Measurements from ENCODE around the gene HKDC1.
"Not testable (repeated sequence)": the region's sequence is repeated elsewhere in the genome, so short reads cannot be mapped to it uniquely, and the experiment has no call there.

HKDC1 gene

DNA sequence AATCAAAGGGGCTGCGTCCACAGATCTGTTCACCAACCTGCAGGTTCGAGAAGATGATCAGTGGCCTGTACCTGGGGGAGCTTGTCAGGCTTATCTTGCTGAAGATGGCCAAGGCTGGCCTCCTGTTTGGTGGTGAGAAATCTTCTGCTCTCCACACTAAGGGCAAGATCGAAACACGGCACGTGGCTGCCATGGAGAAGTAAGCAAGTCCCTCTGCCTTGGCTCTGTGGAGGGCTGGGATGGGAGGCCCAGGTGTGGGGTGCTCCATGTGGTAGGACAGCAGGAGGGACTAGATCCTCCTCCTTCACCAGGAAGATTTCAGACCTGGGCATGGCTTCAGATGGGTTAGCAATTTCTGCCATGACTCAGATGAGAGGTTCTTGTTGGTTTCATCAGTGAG lies 25.9 kb downstream of the HKDC1 start:
- H3K27me3 ChIP-seq (ENCODE audit: insufficient read depth, low read length): no peaks in the 10 kb centered on the region
- 96% methylated on average over 5 of the region's 5 CpGs for WGBS
- H3K36me3 ChIP-seq (ENCODE audit: insufficient read depth, low read length): no peaks in the 10 kb centered on the region
- H3K9ac ChIP-seq (ENCODE audit: low read depth, low read length): no peak overlapping the region
- no peak overlapping the region for H3K4me3 ChIP-seq (ENCODE audit: low read length)
- peaks cover 5% of the 10 kb centered on the region; the same call in 1 of the 2 replicates for H3K4me1 ChIP-seq (ENCODE audit: insufficient read depth, low read length)
- H3K9me3 ChIP-seq (ENCODE audit: insufficient read depth, low read depth, low read length): no peaks in the 10 kb centered on the region
- H3K27ac ChIP-seq (ENCODE audit: low read depth, low read length): no peak overlapping the region

DNA sequence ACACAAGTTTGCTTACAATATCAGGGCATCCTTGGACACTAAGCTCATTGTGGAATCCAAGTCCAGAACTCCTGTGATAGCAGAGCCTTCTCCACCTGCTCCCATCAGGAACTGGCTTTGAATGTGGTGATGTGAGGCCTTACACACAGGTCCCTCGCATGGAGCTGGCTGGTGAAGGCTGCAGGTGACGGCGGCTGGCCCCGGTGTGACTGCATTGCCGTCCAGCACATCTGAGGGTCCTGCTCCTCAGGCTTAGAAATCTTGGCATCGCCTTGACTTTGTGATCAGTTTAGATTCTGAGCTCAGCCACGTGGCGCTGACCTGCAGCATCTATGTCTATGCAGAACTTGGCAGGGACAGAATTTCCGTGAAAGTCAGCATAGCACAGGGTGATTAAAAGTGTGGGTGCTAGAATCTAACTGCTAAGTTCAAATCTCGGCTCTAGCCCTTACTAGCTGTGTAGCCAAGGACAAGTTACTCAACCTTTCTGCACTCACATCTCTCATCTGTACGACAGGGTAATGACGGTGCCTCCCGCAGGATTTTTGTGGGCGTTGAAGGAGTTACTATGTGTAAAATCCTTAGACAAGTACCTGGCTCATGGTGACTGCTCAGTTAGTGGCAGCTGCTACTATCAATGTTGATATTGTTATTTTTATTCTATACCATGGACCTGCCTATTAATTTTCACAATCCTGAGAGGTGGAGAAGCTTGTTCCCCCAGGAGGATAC lies 26.6 kb downstream of the HKDC1 start:
- Histone ChIP-seq H3K9ac (ENCODE audit: low read depth, low read length) (no peak overlapping the region), H3K27ac (ENCODE audit: low read depth, low read length) (no peak overlapping the region), H3K36me3 (ENCODE audit: insufficient read depth, low read length) (no peaks in the 10 kb centered on the region), H3K27me3 (ENCODE audit: insufficient read depth, low read length) (no peaks in the 10 kb centered on the region), H3K4me1 (ENCODE audit: insufficient read depth, low read length) (peaks cover 5% of the 10 kb centered on the region; the same call in 1 of the 2 replicates), H3K4me3 (ENCODE audit: low read length) (no peak overlapping the region), H3K9me3 (ENCODE audit: insufficient read depth, low read depth, low read length) (0 out of 2 replicates have a peak, but pooled peaks cover 2% of the 10 kb centered on the region)
- 87% methylated on average over 14 of the region's 14 CpGs for WGBS

DNA sequence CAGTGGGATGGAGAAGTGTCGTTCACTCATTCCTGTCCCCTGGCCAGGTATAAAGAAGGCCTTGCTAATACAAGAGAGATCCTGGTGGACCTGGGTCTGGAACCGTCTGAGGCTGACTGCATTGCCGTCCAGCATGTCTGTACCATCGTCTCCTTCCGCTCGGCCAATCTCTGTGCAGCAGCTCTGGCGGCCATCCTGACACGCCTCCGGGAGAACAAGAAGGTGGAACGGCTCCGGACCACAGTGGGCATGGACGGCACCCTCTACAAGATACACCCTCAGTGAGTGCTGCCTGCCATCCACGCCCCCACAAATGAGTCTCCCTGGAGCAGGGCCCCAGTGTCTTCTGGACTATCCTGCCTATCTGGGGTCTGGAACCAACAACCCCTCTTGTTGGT lies 27.2 kb downstream of the HKDC1 start:
- no peak overlapping the region for H3K4me3 ChIP-seq (ENCODE audit: low read length)
- no peak overlapping the region for H3K27ac ChIP-seq (ENCODE audit: low read depth, low read length)
- peaks cover 5% of the 10 kb centered on the region; the same call in 1 of the 2 replicates for H3K4me1 ChIP-seq (ENCODE audit: insufficient read depth, low read length)
- no peak overlapping the region for H3K9ac ChIP-seq (ENCODE audit: low read depth, low read length)
- no peaks in the 10 kb centered on the region for H3K27me3 ChIP-seq (ENCODE audit: insufficient read depth, low read length)
- H3K36me3 ChIP-seq (ENCODE audit: insufficient read depth, low read length): no peaks in the 10 kb centered on the region
- 0 out of 2 replicates have a peak, but pooled peaks cover 2% of the 10 kb centered on the region for H3K9me3 ChIP-seq (ENCODE audit: insufficient read depth, low read depth, low read length)
- 96% methylated on average over 13 of the region's 13 CpGs for WGBS

DNA sequence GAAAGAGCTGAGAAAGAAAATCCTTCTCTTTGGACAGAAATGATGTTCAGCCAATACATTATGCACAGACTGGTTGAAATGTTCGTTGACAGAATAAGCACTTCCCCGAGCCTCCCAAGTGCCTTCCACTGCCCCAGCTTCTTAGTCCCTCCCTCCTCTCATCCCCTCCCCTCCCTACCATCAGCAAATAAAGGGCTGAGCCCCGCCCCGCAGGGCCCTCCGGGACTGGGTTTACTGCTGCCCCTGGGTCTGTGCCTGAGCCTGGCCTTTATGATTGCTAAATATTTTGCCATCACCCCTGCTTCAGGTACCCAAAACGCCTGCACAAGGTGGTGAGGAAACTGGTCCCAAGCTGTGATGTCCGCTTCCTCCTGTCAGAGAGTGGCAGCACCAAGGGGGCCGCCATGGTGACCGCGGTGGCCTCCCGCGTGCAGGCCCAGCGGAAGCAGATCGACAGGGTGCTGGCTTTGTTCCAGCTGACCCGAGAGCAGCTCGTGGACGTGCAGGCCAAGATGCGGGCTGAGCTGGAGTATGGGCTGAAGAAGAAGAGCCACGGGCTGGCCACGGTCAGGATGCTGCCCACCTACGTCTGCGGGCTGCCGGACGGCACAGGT lies 28.1 kb downstream of the HKDC1 start:
- no peak overlapping the region for H3K27ac ChIP-seq (ENCODE audit: low read depth, low read length)
- no peak overlapping the region for H3K9ac ChIP-seq (ENCODE audit: low read depth, low read length)
- 88% methylated on average over 24 of the region's 24 CpGs for WGBS
- H3K9me3 ChIP-seq (ENCODE audit: insufficient read depth, low read depth, low read length): 0 out of 2 replicates have a peak, but pooled peaks cover 2% of the 10 kb centered on the region
- no peaks in the 10 kb centered on the region for H3K4me1 ChIP-seq (ENCODE audit: insufficient read depth, low read length)
- H3K36me3 ChIP-seq (ENCODE audit: insufficient read depth, low read length): no peaks in the 10 kb centered on the region
- H3K27me3 ChIP-seq (ENCODE audit: insufficient read depth, low read length): no peaks in the 10 kb centered on the region
- no peak overlapping the region for H3K4me3 ChIP-seq (ENCODE audit: low read length)

DNA sequence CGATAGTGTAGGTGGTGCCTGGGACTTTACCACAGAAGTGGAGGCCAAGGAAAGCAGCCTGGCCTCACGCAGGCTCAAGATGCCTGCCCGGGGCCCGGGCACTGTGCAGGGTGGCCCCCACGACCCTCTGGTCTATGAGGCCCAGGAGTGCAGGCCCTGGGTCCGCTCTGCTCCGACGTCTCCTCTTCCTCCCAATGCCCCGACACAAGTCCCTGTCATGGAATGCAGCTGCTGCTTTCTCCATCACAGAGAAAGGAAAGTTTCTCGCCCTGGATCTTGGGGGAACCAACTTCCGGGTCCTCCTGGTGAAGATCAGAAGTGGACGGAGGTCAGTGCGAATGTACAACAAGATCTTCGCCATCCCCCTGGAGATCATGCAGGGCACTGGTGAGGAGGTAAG lies 29.9 kb downstream of the HKDC1 start:
- Histone ChIP-seq H3K36me3 (ENCODE audit: insufficient read depth, low read length) (no peaks in the 10 kb centered on the region), H3K9me3 (ENCODE audit: insufficient read depth, low read depth, low read length) (0 out of 2 replicates have a peak, but pooled peaks cover 2% of the 10 kb centered on the region), H3K9ac (ENCODE audit: low read depth, low read length) (no peak overlapping the region), H3K27me3 (ENCODE audit: insufficient read depth, low read length) (no peaks in the 10 kb centered on the region), H3K4me1 (ENCODE audit: insufficient read depth, low read length) (no peaks in the 10 kb centered on the region), H3K27ac (ENCODE audit: low read depth, low read length) (no peak overlapping the region), H3K4me3 (ENCODE audit: low read length) (no peak overlapping the region)
- 94% methylated on average over 14 of the region's 14 CpGs for WGBS

DNA sequence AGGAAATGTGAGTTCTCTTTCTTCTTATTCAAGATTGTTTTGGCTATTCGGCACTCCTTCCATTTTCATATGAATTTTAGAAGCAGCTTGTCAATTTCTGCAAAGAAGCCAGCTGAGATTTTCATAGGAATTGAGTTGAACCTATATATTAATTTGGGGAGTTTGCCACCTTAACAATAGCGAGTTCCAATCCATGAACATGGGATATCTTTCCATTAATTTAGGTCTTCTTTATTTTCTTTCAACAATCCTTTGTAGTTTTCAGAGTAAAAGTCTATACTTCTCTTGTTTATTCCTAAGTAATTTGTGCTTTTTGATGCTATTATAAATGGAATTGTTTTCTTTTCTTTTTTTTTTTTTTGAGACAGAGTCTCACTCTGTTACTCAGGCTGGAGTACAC lies 31.3 kb downstream of the HKDC1 start:
- H3K4me3 ChIP-seq (ENCODE audit: low read length); H3K36me3 ChIP-seq (ENCODE audit: insufficient read depth, low read length); H3K27me3 ChIP-seq (ENCODE audit: insufficient read depth, low read length); H3K27ac ChIP-seq (ENCODE audit: low read depth, low read length); H3K9me3 ChIP-seq (ENCODE audit: insufficient read depth, low read depth, low read length); H3K4me1 ChIP-seq (ENCODE audit: insufficient read depth, low read length); H3K9ac ChIP-seq (ENCODE audit: low read depth, low read length): not testable (repeated sequence)
- WGBS: no CpG with 5 or more reads among the region's 2 CpGs

DNA sequence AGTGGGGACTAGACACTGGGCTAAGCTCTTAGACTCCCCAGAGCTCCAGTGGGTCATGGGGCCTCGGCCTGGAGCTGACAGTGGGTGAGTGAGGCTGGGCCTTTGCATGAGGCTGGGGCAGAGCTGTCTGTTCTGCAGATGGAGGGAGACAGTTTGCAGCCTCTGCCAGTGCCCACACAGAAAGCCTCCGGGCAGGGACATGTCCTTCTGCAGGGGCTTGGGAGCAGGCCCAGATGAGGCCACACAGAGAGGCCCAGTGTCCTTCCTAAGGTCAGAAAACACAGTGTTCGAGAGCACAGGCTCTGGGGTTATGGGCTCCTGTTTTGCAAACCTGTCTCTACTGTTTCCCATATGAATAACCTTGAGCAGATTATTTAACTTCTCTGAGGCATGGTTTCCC lies 33.0 kb downstream of the HKDC1 start:
- no peak overlapping the region for H3K4me3 ChIP-seq (ENCODE audit: low read length)

DNA sequence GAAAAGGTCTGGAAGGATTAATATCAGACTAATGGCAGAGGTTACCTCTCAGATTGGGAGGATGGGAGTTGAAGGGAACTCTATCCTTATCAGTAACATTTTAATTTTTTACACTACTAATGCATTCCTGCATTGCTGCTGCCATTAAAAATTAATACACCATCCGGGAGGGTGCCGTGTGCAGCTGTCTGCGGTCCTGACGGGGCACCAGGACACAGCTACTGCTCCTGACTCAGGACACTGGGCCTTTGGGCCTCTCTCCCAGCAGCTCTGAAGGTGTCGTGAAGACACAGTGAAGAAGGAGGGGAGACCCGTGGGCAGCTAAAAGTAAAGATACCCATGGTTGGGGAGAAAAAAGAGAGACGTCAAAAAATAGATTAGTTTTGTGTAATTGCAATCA lies 34.7 kb downstream of the HKDC1 start:
- Histone ChIP-seq H3K4me3 (ENCODE audit: low read length) (no peak overlapping the region), H3K9me3 (ENCODE audit: insufficient read depth, low read depth, low read length) (0 out of 2 replicates have a peak, but pooled peaks cover 2% of the 10 kb centered on the region), H3K27me3 (ENCODE audit: insufficient read depth, low read length) (no peaks in the 10 kb centered on the region), H3K9ac (ENCODE audit: low read depth, low read length) (no peak overlapping the region), H3K4me1 (ENCODE audit: insufficient read depth, low read length) (no peaks in the 10 kb centered on the region), H3K36me3 (ENCODE audit: insufficient read depth, low read length) (no peaks in the 10 kb centered on the region), H3K27ac (ENCODE audit: low read depth, low read length) (no peak overlapping the region)
- WGBS: 78% methylated on average over 7 of the region's 7 CpGs

More for the DNA sequence above, 33.0 kb downstream of the HKDC1 start:
- H3K27ac ChIP-seq (ENCODE audit: low read depth, low read length): no peak overlapping the region
- no peaks in the 10 kb centered on the region for H3K27me3 ChIP-seq (ENCODE audit: insufficient read depth, low read length)
- H3K36me3 ChIP-seq (ENCODE audit: insufficient read depth, low read length): no peaks in the 10 kb centered on the region
- H3K9me3 ChIP-seq (ENCODE audit: insufficient read depth, low read depth, low read length): 0 out of 2 replicates have a peak, but pooled peaks cover 2% of the 10 kb centered on the region
- H3K4me1 ChIP-seq (ENCODE audit: insufficient read depth, low read length): no peaks in the 10 kb centered on the region
- H3K9ac ChIP-seq (ENCODE audit: low read depth, low read length): no peak overlapping the region
- 82% methylated on average over 3 of the region's 3 CpGs for WGBS

DNA sequence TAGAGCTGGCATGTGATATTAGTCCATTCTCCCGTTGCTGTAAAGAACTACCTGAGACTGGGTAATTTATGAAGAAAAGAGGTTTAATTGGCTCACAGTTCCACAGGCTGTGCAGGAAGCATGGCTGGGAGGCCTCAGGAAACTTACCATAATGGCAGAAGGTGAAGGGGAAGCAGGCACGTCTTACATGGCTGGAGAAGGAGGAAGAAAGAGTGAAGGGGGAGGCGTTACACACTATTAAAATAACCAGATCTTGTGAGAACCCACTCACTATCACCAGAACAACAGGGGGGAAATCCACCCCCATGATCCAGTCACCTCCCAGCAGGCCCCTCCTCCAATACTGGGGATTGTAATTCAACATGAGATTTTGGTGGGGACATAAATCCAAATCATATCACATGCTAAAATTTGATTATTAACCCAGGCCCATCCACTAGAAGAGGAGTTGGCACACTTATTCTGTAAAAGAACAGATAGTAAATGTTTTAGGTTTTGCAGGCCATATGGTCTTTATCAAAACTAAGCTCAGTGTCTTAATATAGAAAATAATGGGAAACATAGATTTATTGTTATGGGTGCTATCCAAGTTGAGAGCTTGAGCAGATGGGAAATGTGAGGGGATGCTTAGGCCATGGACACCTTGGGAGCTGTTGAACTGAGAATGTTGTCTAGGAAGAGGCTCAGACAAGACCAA lies 39.6 kb downstream of the HKDC1 start:
- H3K9ac ChIP-seq (ENCODE audit: low read depth, low read length): no peak overlapping the region
- H3K36me3 ChIP-seq (ENCODE audit: insufficient read depth, low read length): no peaks in the 10 kb centered on the region
- no peaks in the 10 kb centered on the region for H3K4me1 ChIP-seq (ENCODE audit: insufficient read depth, low read length)
- H3K4me3 ChIP-seq (ENCODE audit: low read length): no peak overlapping the region
- no peaks in the 10 kb centered on the region for H3K9me3 ChIP-seq (ENCODE audit: insufficient read depth, low read depth, low read length)
- WGBS: 97% methylated on average over 2 of the region's 3 CpGs
- no peaks in the 10 kb centered on the region for H3K27me3 ChIP-seq (ENCODE audit: insufficient read depth, low read length)
- no peak overlapping the region for H3K27ac ChIP-seq (ENCODE audit: low read depth, low read length)

DNA sequence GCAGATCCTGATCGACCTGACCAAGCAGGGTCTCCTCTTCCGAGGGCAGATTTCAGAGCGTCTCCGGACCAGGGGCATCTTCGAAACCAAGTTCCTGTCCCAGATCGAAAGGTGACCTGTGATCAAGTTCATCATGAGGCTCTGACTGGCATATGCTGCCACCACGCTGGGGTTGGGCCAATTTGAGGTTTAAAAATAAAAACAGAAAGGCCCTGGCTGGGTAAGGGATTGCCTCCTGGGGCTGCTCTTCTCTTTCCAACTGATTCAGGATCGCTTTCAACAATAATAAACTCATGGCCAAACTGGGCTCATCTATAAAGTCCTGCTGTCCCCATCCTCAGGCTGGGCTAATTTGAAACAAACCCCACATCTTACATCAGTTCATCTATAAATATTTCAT lies 41.1 kb downstream of the HKDC1 start:
- Histone ChIP-seq H3K36me3 (ENCODE audit: insufficient read depth, low read length) (no peaks in the 10 kb centered on the region), H3K27ac (ENCODE audit: low read depth, low read length) (no peak overlapping the region)
- WGBS: 92% methylated on average over 8 of the region's 8 CpGs

DNA sequence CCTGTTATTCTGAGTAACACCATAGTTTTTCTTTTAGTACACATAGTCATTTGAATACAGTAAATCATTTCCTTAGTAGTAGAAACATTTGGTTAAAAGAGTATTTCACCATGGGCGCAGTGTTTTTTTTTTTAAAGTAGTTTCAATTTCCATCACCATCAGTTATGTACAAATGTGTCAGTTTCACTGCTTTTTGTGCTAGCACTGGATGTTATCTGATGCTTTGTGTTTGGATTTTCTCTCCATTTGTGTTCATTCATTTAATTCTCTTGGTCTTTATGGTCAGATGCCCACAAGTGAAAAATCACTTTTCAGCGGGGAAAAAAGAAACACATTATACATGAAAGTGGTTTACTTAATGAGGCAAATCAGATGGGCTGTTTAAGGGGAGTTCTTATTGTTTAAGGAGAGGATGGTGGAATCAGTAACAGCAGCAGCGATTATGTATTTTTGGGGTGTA lies 42.2 kb downstream of the HKDC1 start:
- Histone ChIP-seq H3K27ac (ENCODE audit: low read depth, low read length) (no peak overlapping the region), H3K27me3 (ENCODE audit: insufficient read depth, low read length) (no peaks in the 10 kb centered on the region), H3K4me3 (ENCODE audit: low read length) (no peak overlapping the region), H3K36me3 (ENCODE audit: insufficient read depth, low read length) (no peaks in the 10 kb centered on the region), H3K9ac (ENCODE audit: low read depth, low read length) (no peak overlapping the region), H3K4me1 (ENCODE audit: insufficient read depth, low read length) (no peaks in the 10 kb centered on the region; the same call in 1 of the 2 replicates), H3K9me3 (ENCODE audit: insufficient read depth, low read depth, low read length) (no peaks in the 10 kb centered on the region)
- 94% methylated on average over 2 of the region's 3 CpGs for WGBS

More for the DNA sequence above, 41.1 kb downstream of the HKDC1 start:
- Histone ChIP-seq H3K27me3 (ENCODE audit: insufficient read depth, low read length) (no peaks in the 10 kb centered on the region), H3K4me3 (ENCODE audit: low read length) (no peak overlapping the region), H3K4me1 (ENCODE audit: insufficient read depth, low read length) (no peaks in the 10 kb centered on the region), H3K9me3 (ENCODE audit: insufficient read depth, low read depth, low read length) (no peaks in the 10 kb centered on the region), H3K9ac (ENCODE audit: low read depth, low read length) (no peak overlapping the region)

All from HUES64 (cell line).